ENCODE data around the gene ACOT13. TPM values are rescaled to one million over a fixed set of nuclear protein-coding genes. Genes with fewer than 3 reads are reported as not detected.

ACOT13 gene
- total RNA-seq, 2 experiments from 2014 or later = 1.5 TPM

DNA sequence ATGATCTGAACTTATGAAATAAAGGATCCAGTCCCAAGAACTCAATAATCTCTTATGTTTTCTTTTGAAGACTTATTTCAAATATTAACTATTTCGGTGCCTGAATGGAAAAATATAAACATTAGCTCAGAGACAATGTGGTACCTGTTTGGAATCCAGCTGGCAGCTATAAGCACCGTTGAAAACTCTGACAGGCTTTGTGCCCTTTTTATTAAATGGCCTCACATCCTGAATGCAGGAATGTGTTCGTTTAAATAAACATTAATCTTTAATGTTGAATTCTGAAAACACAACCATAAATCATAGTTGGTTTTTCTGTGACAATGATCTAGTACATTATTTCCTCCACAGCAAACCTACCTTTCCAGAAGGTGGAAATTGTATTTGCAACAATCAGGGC is 16.5 kb upstream of the ACOT13 start:
- peaks cover 48% of the 10 kb centered on the region for H3K36me3 Mint-ChIP-seq (ENCODE audit: low read depth)
- no peak for DNase-seq
- H3K9me3 ChIP-seq (ENCODE audit: control insufficient read depth in 1 of 2, insufficient read depth in 1 of 2, low read length in 2 of 2) = no peaks in the 10 kb centered on the region
- H3K36me3 ChIP-seq (ENCODE audit: insufficient read depth, low read length) = peaks cover 49% of the 10 kb centered on the region
- no peak overlapping the region for H3K4me3 ChIP-seq (ENCODE audit: low read length)
- intact Hi-C loops (cut with DNase I, micrococcal nuclease) = no loop called here
- ChIA-PET CTCF (interaction anchor here (1.1 kb wide), 2 partner anchors 17 to 69 kb away, joined by 4 read pairs; partner anchors contain the start of genes ACOT13 and TDP2), POLR2A (interaction anchor here (1.7 kb wide), 1 partner anchor 16 kb away, joined by 6 read pairs; the partner anchor contains the start of genes ACOT13 and TDP2)
- H3K27ac Mint-ChIP-seq = no peak overlapping the region
- no peak for ATAC-seq (ENCODE audit: poor library complexity)
- H3K4me3 Mint-ChIP-seq = no peak overlapping the region
- H3K27me3 ChIP-seq (ENCODE audit: control insufficient read depth in 1 of 2, insufficient read depth in 2 of 2, low read length in 2 of 2) = no peaks in the 10 kb centered on the region
- peaks cover 11% of the 10 kb centered on the region for H3K4me1 ChIP-seq (ENCODE audit: insufficient read depth, low read length)
- no peak overlapping the region for H3K27ac ChIP-seq (ENCODE audit: low read depth in 1 of 2, low read length in 2 of 2)
- TF ChIP-seq, protein P1, sequence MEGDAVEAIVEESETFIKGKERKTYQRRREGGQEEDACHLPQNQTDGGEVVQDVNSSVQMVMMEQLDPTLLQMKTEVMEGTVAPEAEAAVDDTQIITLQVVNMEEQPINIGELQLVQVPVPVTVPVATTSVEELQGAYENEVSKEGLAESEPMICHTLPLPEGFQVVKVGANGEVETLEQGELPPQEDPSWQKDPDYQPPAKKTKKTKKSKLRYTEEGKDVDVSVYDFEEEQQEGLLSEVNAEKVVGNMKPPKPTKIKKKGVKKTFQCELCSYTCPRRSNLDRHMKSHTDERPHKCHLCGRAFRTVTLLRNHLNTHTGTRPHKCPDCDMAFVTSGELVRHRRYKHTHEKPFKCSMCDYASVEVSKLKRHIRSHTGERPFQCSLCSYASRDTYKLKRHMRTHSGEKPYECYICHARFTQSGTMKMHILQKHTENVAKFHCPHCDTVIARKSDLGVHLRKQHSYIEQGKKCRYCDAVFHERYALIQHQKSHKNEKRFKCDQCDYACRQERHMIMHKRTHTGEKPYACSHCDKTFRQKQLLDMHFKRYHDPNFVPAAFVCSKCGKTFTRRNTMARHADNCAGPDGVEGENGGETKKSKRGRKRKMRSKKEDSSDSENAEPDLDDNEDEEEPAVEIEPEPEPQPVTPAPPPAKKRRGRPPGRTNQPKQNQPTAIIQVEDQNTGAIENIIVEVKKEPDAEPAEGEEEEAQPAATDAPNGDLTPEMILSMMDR (IDR thresholded peaks at IDR 0.05) = no peak
- H3K9me3 Mint-ChIP-seq = no peaks in the 10 kb centered on the region
- peaks cover 19% of the 10 kb centered on the region for H3K4me1 Mint-ChIP-seq (ENCODE audit: low read depth)
- peaks cover 6% of the 10 kb centered on the region for H3K27me3 Mint-ChIP-seq

DNA sequence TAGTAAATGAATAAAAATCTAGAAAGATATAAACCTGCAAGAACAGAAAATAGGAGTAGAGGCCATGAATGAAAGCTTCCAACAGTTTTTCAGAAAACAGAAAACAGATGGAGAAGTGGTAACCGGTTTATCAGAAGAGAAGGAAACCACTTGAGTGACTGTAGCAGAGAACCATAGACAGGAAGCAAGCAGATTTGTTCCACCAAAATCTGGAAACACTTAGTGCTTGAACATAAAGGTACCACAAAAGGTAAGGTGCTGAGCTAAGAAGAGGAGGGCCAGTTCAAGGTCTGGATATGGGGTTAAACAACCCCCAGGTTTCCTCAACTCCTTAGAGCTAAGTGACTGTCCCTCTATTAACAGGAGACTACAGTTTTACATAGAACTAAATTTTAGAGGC is 11.7 kb upstream of the ACOT13 start:
- Mint-ChIP-seq H3K4me3 (no peak overlapping the region), H3K9me3 (no peaks in the 10 kb centered on the region), H3K4me1 (ENCODE audit: low read depth) (peaks cover 51% of the 10 kb centered on the region), H3K27ac (peak overlapping the region; percentile 46), H3K27me3 (no peaks in the 10 kb centered on the region), H3K36me3 (ENCODE audit: low read depth) (peaks cover 85% of the 10 kb centered on the region)
- Histone ChIP-seq H3K36me3 (ENCODE audit: insufficient read depth, low read length) (peaks cover 77% of the 10 kb centered on the region), H3K4me3 (ENCODE audit: low read length) (no peak overlapping the region), H3K4me1 (ENCODE audit: insufficient read depth, low read length) (peaks cover 4% of the 10 kb centered on the region), H3K27ac (ENCODE audit: low read depth in 1 of 2, low read length in 2 of 2) (no peak overlapping the region), H3K27me3 (ENCODE audit: control insufficient read depth in 1 of 2, insufficient read depth in 2 of 2, low read length in 2 of 2) (no peaks in the 10 kb centered on the region), H3K9me3 (ENCODE audit: control insufficient read depth in 1 of 2, insufficient read depth in 1 of 2, low read length in 2 of 2) (no peaks in the 10 kb centered on the region)
- DNase-seq (no peak), ATAC-seq (ENCODE audit: poor library complexity) (no peak)
- ChIA-PET POLR2A (interaction anchor here (1.1 to 1.7 kb wide), 3 partner anchors 9 to 67 kb away, joined by 4 to 10 read pairs (median 4); partner anchors contain the start of genes KIAA0319 and TDP2), CTCF (interaction anchor here (1.2 to 2.2 kb wide), 2 partner anchors 11 to 71 kb away, joined by 3 to 9 read pairs; partner anchors contain the start of genes ACOT13 and TDP2)
- TF ChIP-seq, protein P1 (IDR thresholded peaks at IDR 0.05) = no peak
- intact Hi-C loops (cut with DNase I, micrococcal nuclease) = no loop called here

DNA sequence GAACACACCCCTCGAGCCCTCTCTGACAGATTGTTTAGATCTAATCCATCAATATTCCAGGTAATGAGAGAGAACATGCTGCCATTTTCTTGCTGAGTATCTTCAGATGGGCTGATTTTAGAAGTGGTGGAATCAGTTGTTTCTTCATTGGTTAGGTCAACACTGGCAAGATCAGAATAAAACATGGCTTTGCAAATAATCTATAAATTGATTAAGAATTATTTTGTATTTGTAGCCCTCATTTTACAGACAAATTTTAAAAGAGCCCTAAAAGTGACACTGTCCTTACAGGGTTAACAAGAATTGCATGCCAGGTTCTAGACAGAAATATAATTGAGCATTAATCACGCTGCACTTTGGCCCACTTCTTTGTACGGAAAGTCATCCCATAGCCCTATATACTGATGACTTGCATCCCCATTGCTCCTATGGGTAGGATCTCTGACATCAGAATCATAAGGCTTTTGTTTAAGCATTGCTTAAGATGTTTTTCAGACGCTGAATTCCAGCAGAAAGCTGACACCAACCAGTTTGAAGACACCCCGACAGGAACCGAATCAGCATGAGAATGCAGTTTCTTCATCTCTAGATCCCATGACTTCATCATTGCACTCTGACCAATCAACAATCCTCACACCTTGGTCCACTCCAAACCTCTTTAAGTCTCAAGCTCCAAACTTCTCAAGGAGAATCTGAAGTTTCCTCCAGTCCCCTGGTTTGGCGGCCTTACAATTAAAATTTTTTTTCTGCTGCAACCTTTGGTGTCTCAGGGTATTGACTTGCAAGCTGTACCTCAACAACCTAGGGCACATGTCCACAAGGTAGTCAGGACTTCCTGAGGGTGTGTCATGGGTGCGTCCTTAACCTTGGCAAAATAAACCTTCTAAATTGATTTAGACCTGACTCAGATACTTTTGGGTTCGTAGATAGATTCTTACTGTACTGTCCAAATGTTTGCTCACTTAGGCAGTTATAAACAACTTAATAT is 8.0 kb upstream of the ACOT13 start:
- peaks cover 85% of the 10 kb centered on the region for H3K36me3 Mint-ChIP-seq (ENCODE audit: low read depth)
- peaks cover 64% of the 10 kb centered on the region for H3K4me1 Mint-ChIP-seq (ENCODE audit: low read depth)
- no peaks in the 10 kb centered on the region for H3K27me3 ChIP-seq (ENCODE audit: control insufficient read depth in 1 of 2, insufficient read depth in 2 of 2, low read length in 2 of 2)
- no peaks in the 10 kb centered on the region for H3K9me3 Mint-ChIP-seq
- CTCF ChIA-PET = no interaction called here
- H3K27ac ChIP-seq (ENCODE audit: low read depth in 1 of 2, low read length in 2 of 2) = no peak overlapping the region
- TF ChIP-seq, protein P1 (IDR thresholded peaks at IDR 0.05) = no peak
- ATAC-seq (ENCODE audit: poor library complexity) (no peak), DNase-seq (peak in 2 of 14 experiments; percentile 12 to 30)
- peaks cover 4% of the 10 kb centered on the region for H3K4me1 ChIP-seq (ENCODE audit: insufficient read depth, low read length)
- peak overlapping the region; percentile 37 for H3K27ac Mint-ChIP-seq
- H3K4me3 Mint-ChIP-seq = no peak overlapping the region
- no peak overlapping the region for H3K4me3 ChIP-seq (ENCODE audit: low read length)
- peaks cover 61% of the 10 kb centered on the region for H3K36me3 ChIP-seq (ENCODE audit: insufficient read depth, low read length)
- intact Hi-C loops (cut with DNase I, micrococcal nuclease) = no loop called here
- no peaks in the 10 kb centered on the region for H3K27me3 Mint-ChIP-seq
- POLR2A ChIA-PET = interaction anchor here (1.0 kb wide), 1 partner anchor 10 kb away, joined by 3 read pairs; no protein-coding TSS in a partner anchor
- no peaks in the 10 kb centered on the region for H3K9me3 ChIP-seq (ENCODE audit: control insufficient read depth in 1 of 2, insufficient read depth in 1 of 2, low read length in 2 of 2)
